Left colon (tissue), 2 donors: ENCODE data around the gene SDK1. TPM values are rescaled to one million over a fixed set of nuclear protein-coding genes. Genes with fewer than 3 reads are reported as not detected.
"Not testable (repeated sequence)": the region's sequence is repeated elsewhere in the genome, so short reads cannot be mapped to it uniquely, and the experiment has no call there.

Experiments used
- ATAC-seq: fragments of 200-7000 bp; cut with Tn5 transposase; one replicate; pipeline ENCODE4 v1.9.1; 2020; ENCODE audit warnings: mild to moderate bottlenecking, moderate library complexity
- DNase-seq, 2 donors: peaks; one replicate each; pipeline ENCODE4 v3.0.0-alpha.2; 2020
- intact Hi-C, 2 donors: fragments of 100-400 bp; cut with DNase I in 1 of 2; cut with micrococcal nuclease in 1 of 2; formaldehyde crosslinking; loops; one replicate each; pipeline versions ENCODE4 v1.11.2 to v1.14.0; 2022; cut with DNase I, micrococcal nuclease
- total RNA-seq, 2 donors: library from RNA; stranded (reverse); fragmentation: NEBNext Ultra II Directional; extraction: Animal tissue kit (Norgen Biotek cat#: 25700); gene quantifications; one replicate each; pipeline ENCODE4 v1.2.1, GENCODE V29; 2021
- donor health status: DM: no; HTN: no; CAD: no.
- donor health status: DM: yes; HTN: yes; CAD: no.

Gene SDK1
- total RNA-seq, 2 donors from 2014 or later, result 3.4 to 5.8 TPM

GRCh38 chr7:3941706-3942105 lies 640.7 kb downstream of the SDK1 start:
- intact Hi-C loops, ATAC-seq, DNase-seq: not testable (repeated sequence)

- intact Hi-C loops, result no loop called here
- no peak for ATAC-seq
- DNase-seq, result no peak
Observed at GRCh38 chr7:3942276-3942675, 641.2 kb downstream of the SDK1 start.

GRCh38 chr7:3942816-3943745 lies 642.0 kb downstream of the SDK1 start:
- intact Hi-C loops, result no loop called here
- ATAC-seq, result peak; percentile 75
- peak in 1 of 2 donors; percentile 16 for DNase-seq

GRCh38 chr7:3943779-3944520 lies 642.9 kb downstream of the SDK1 start:
- peak; percentile 19 for ATAC-seq
- intact Hi-C loops, result no loop called here
- DNase-seq, result no peak

- intact Hi-C loops, result no loop called here
- DNase-seq, result no peak
- ATAC-seq, result no peak
Observed at GRCh38 chr7:3949242-3949640, 648.2 kb downstream of the SDK1 start.

GRCh38 chr7:3950249-3950648 lies 649.2 kb downstream of the SDK1 start:
- intact Hi-C loops, result no loop called here
- ATAC-seq, result no peak

GRCh38 chr7:3951316-3952055 lies 650.4 kb downstream of the SDK1 start:
- intact Hi-C loops, result no loop called here
- ATAC-seq (no peak), DNase-seq (no peak)

More at GRCh38 chr7:3950249-3950648, 649.2 kb downstream of the SDK1 start:
- DNase-seq, result no peak

- intact Hi-C loops, result no loop called here
- no peak for DNase-seq
- no peak for ATAC-seq
Observed at GRCh38 chr7:3953133-3953532, 652.1 kb downstream of the SDK1 start.

- intact Hi-C loops, result no loop called here
- ATAC-seq, result no peak
- no peak for DNase-seq
Observed at GRCh38 chr7:3953946-3954345, 652.9 kb downstream of the SDK1 start.

GRCh38 chr7:3955026-3955425 lies 654.0 kb downstream of the SDK1 start:
- DNase-seq (no peak), ATAC-seq (no peak)
- intact Hi-C loops, result no loop called here

- DNase-seq (no peak), ATAC-seq (peak; percentile 94)
- intact Hi-C loops, result no loop called here
Observed at GRCh38 chr7:3955751-3956696, 655.0 kb downstream of the SDK1 start.

GRCh38 chr7:3956949-3957348 lies 655.9 kb downstream of the SDK1 start:
- intact Hi-C loops, result no loop called here
- ATAC-seq (no peak), DNase-seq (no peak)

- intact Hi-C loops, result no loop called here
- ATAC-seq (no peak), DNase-seq (no peak)
Observed at GRCh38 chr7:3957472-3958108, 656.5 kb downstream of the SDK1 start.

- intact Hi-C loops, result no loop called here
- DNase-seq (no peak), ATAC-seq (no peak)
Observed at GRCh38 chr7:3958109-3958483, 657.0 kb downstream of the SDK1 start.

GRCh38 chr7:3959364-3959763 lies 658.3 kb downstream of the SDK1 start:
- intact Hi-C loops, result no loop called here
- ATAC-seq, result no peak
- no peak for DNase-seq

GRCh38 chr7:3960050-3960763 lies 659.2 kb downstream of the SDK1 start:
- no peak for ATAC-seq
- intact Hi-C loops, result no loop called here
- no peak for DNase-seq

GRCh38 chr7:3960942-3961341 lies 659.9 kb downstream of the SDK1 start:
- ATAC-seq, result no peak
- intact Hi-C loops, result no loop called here
- no peak for DNase-seq
